ENCODE results near the gene ZBTB32.

The ZBTB32 gene

DNA sequence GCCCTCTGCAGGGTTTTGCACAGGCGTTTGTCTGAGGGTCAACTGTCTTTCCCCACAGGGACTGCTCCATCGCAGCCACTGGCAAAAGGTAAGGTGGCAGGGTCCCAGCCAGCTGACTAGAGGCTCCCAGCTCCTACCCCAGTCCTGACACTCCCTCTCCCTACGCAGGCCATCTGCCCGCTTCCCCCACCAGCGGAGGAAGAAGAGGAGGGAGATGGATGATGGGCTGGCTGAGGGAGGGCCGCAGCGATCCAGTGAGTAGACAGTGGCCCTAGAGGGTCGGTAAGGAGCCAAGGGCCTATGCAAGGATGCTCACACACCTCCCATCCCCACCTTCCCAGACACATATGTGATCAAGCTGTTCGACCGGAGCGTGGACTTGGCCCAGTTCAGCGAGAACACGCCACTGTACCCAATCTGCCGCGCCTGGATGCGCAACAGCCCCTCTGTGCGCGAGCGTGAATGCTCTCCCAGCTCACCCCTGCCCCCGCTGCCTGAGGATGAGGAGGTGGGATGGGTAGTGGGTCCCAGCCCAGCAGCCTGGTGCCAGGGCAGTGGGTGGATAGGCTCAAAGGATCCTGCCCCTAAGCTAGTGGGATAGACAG lies 48.5 kb downstream of the ZBTB32 start:
- POLR2A ChIA-PET, result no interaction called here
- CTCF ChIA-PET, result interaction anchor here (0.6 kb wide), 1 partner anchor 9 kb away, joined by 4 read pairs; no protein-coding TSS in a partner anchor

DNA sequence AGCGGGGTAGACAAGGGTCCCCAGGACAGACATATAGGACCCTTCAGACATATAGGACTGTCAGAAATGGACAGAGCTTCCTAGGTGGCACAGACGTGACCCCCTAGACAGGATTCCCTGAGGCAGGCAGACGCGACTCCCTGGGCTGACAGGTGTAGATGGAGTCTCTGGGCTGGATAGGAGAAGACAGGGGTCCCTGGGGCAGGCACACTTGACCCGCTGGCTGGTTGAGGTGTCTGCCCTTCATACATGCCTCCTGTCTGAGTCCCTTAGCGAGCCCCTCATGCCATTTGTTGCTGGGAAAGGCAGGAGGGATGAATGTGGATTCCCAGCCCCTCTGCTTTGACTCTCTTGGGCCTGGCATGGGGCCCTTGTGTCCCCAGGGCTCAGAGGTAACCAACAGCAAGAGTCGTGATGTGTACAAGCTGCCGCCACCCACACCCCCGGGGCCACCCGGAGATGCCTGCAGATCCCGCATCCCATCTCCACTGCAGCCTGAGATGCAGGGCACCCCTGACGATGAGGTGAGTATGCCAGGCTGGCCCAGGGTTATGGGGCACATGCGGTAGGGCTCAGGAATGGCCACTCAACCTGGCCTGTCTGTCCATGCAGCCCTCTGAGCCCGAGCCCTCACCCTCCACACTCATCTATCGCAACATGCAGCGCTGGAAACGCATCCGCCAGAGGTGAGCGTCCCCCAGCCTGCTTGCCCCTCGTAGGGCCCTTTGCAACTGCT lies 49.4 kb downstream of the ZBTB32 start:
- no peak overlapping the region for H3K4me3 ChIP-seq (ENCODE audit: control insufficient read depth in 1 of 7, extremely low read depth in 1 of 7, insufficient read depth in 4 of 7, low read depth in 2 of 7, low read length in 6 of 7)
- no peak for DNase-seq
- CTCF ChIA-PET, result no interaction called here
- peaks cover 0 to 28% (median 21%) of the 10 kb centered on the region in 4 experiments for H3K36me3 ChIP-seq (ENCODE audit: control insufficient read depth in 4 of 4, insufficient read depth in 4 of 4, low read length in 3 of 4)
- peaks cover 0 to 37% (median 0%) of the 10 kb centered on the region in 5 experiments for H3K27me3 ChIP-seq (replicated peaks in 2 of 5; ENCODE audit: control insufficient read depth in 4 of 5, insufficient read depth in 5 of 5, low read length in 4 of 5)
- peaks cover 6 to 36% (median 28%) of the 10 kb centered on the region in 4 experiments for H3K4me1 ChIP-seq (ENCODE audit: control extremely low read depth in 1 of 4, control insufficient read depth in 4 of 4, insufficient read depth in 4 of 4, low read length in 3 of 4)
- H3K27ac ChIP-seq (ENCODE audit: insufficient read depth in 1 of 2, low read depth in 1 of 2, low read length in 2 of 2, poor library complexity in 1 of 2, severe bottlenecking in 2 of 2), result no peak overlapping the region
- POLR2A ChIA-PET, result no interaction called here
- 97% methylated on average over 19 of the region's 20 CpGs for WGBS (ENCODE audit: insufficient coverage)
- no peaks in the 10 kb centered on the region for H3K9me3 ChIP-seq (ENCODE audit: control extremely low read depth in 1 of 5, control insufficient read depth in 4 of 5, insufficient read depth in 2 of 5, low read depth in 1 of 5, low read length in 4 of 5)

More for the DNA sequence above, 48.5 kb downstream of the ZBTB32 start:
- H3K9me3 ChIP-seq (ENCODE audit: control extremely low read depth in 1 of 5, control insufficient read depth in 4 of 5, insufficient read depth in 2 of 5, low read depth in 1 of 5, low read length in 4 of 5), result no peaks in the 10 kb centered on the region
- peaks cover 7 to 40% (median 29%) of the 10 kb centered on the region in 4 experiments for H3K4me1 ChIP-seq (ENCODE audit: control extremely low read depth in 1 of 4, control insufficient read depth in 4 of 4, insufficient read depth in 4 of 4, low read length in 3 of 4)
- no peak overlapping the region for H3K4me3 ChIP-seq (ENCODE audit: control insufficient read depth in 1 of 7, extremely low read depth in 1 of 7, insufficient read depth in 4 of 7, low read depth in 2 of 7, low read length in 6 of 7)
- peaks cover 0 to 37% (median 0%) of the 10 kb centered on the region in 5 experiments for H3K27me3 ChIP-seq (replicated peaks in 2 of 5; ENCODE audit: control insufficient read depth in 4 of 5, insufficient read depth in 5 of 5, low read length in 4 of 5)
- 95% methylated on average over 10 of the region's 20 CpGs for WGBS (ENCODE audit: insufficient coverage)
- no peak for DNase-seq
- peaks cover 0 to 28% (median 21%) of the 10 kb centered on the region in 4 experiments for H3K36me3 ChIP-seq (ENCODE audit: control insufficient read depth in 4 of 4, insufficient read depth in 4 of 4, low read length in 3 of 4)
- no peak overlapping the region for H3K27ac ChIP-seq (ENCODE audit: insufficient read depth in 1 of 2, low read depth in 1 of 2, low read length in 2 of 2, poor library complexity in 1 of 2, severe bottlenecking in 2 of 2)

DNA sequence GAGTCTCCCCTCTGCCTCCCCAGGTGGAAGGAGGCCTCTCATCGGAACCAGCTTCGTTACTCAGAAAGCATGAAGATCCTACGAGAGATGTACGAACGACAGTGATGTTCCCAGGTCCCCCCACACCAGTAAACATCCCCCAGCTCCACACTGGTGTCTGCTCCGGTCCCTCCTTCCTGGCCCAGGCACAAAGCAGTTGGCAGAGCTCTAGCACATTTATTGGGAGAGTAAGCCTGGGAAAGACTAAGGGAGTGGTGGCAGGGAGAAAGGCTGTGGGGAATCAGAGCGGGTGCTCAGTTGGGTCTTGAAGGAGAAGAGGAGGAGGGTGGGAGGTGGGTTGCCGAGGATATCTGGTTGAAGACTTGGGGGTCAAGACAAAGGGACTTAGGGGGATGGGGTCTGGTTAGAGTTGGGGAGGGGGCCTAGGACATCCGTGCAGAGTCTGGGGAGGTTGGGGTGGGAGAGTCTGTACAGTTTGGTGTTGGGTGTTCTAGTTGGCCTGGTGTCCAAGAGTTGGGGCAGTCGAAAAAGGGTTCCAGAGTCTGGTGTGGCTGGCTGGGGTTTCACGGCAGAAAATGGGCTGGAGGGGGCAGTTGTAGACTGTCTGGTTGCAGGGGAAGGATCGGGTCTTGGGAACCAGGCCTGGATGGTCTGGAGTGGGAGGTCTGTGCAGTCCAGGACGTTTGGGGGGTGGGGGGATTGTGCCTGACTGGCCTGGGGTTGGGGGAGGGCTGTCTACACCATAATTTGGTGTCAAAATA lies 50.2 kb downstream of the ZBTB32 start:
- peaks cover 2 to 35% (median 27%) of the 10 kb centered on the region in 4 experiments for H3K4me1 ChIP-seq (ENCODE audit: control extremely low read depth in 1 of 4, control insufficient read depth in 4 of 4, insufficient read depth in 4 of 4, low read length in 3 of 4)
- no peak overlapping the region for H3K4me3 ChIP-seq (ENCODE audit: control insufficient read depth in 1 of 7, extremely low read depth in 1 of 7, insufficient read depth in 4 of 7, low read depth in 2 of 7, low read length in 6 of 7)
- ChIA-PET CTCF (no interaction called here), POLR2A (no interaction called here)
- peaks cover 0 to 28% (median 21%) of the 10 kb centered on the region in 4 experiments for H3K36me3 ChIP-seq (ENCODE audit: control insufficient read depth in 4 of 4, insufficient read depth in 4 of 4, low read length in 3 of 4)
- DNase-seq, result no peak
- no peak overlapping the region for H3K27ac ChIP-seq (ENCODE audit: insufficient read depth in 1 of 2, low read depth in 1 of 2, low read length in 2 of 2, poor library complexity in 1 of 2, severe bottlenecking in 2 of 2)
- WGBS (ENCODE audit: insufficient coverage), result 97% methylated on average over 9 of the region's 13 CpGs
- H3K9me3 ChIP-seq (ENCODE audit: control extremely low read depth in 1 of 5, control insufficient read depth in 4 of 5, insufficient read depth in 2 of 5, low read depth in 1 of 5, low read length in 4 of 5), result no peaks in the 10 kb centered on the region
- peaks cover 0 to 37% (median 0%) of the 10 kb centered on the region in 5 experiments for H3K27me3 ChIP-seq (replicated peaks in 2 of 5; ENCODE audit: control insufficient read depth in 4 of 5, insufficient read depth in 5 of 5, low read length in 4 of 5)

DNA sequence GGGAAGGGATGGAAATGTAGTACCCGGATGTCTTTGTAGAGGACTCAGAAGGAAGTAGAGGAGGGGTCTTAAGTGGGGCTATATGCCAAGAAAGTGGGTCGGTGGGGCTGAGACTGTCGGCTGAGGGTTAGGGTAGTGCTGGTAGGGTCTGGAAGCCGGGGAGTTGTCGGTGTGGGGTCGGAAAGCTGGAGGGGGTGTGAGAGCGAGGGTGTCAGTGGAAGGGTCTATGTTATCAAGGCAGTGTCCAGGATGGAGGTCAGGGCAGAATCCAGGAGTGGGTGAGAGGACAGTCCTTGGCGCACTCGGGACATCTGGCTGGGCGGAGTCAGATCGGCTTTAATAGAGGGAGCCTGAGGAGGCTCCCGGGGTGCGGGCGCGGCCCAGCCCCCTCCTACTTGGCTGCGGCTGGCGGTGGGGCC lies 50.8 kb downstream of the ZBTB32 start:
- Histone ChIP-seq H3K36me3 (ENCODE audit: control insufficient read depth in 4 of 4, insufficient read depth in 4 of 4, low read length in 3 of 4) (peaks cover 0 to 28% (median 21%) of the 10 kb centered on the region in 4 experiments), H3K9me3 (ENCODE audit: control extremely low read depth in 1 of 5, control insufficient read depth in 4 of 5, insufficient read depth in 2 of 5, low read depth in 1 of 5, low read length in 4 of 5) (no peaks in the 10 kb centered on the region), H3K27ac (ENCODE audit: insufficient read depth in 1 of 2, low read depth in 1 of 2, low read length in 2 of 2, poor library complexity in 1 of 2, severe bottlenecking in 2 of 2) (no peak overlapping the region), H3K4me1 (ENCODE audit: control extremely low read depth in 1 of 4, control insufficient read depth in 4 of 4, insufficient read depth in 4 of 4, low read length in 3 of 4) (peaks cover 2 to 35% (median 27%) of the 10 kb centered on the region in 4 experiments), H3K4me3 (ENCODE audit: control insufficient read depth in 1 of 7, extremely low read depth in 1 of 7, insufficient read depth in 4 of 7, low read depth in 2 of 7, low read length in 6 of 7) (peak overlapping the region in 3 of 7 experiments; percentile 8 to 43 (median 10)), H3K27me3 (replicated peaks in 2 of 5; ENCODE audit: control insufficient read depth in 4 of 5, insufficient read depth in 5 of 5, low read length in 4 of 5) (peaks cover 0 to 37% (median 0%) of the 10 kb centered on the region in 5 experiments)
- ChIA-PET CTCF (interaction anchor here (1.7 kb wide), 1 partner anchor 11 kb away, joined by 4 read pairs; no protein-coding TSS in a partner anchor), POLR2A (interaction anchor here (0.5 kb wide), 1 partner anchor 76 kb away, joined by 3 read pairs; no protein-coding TSS in a partner anchor)
- no peak for DNase-seq
- WGBS (ENCODE audit: insufficient coverage), result 67% methylated on average over 17 of the region's 17 CpGs

DNA sequence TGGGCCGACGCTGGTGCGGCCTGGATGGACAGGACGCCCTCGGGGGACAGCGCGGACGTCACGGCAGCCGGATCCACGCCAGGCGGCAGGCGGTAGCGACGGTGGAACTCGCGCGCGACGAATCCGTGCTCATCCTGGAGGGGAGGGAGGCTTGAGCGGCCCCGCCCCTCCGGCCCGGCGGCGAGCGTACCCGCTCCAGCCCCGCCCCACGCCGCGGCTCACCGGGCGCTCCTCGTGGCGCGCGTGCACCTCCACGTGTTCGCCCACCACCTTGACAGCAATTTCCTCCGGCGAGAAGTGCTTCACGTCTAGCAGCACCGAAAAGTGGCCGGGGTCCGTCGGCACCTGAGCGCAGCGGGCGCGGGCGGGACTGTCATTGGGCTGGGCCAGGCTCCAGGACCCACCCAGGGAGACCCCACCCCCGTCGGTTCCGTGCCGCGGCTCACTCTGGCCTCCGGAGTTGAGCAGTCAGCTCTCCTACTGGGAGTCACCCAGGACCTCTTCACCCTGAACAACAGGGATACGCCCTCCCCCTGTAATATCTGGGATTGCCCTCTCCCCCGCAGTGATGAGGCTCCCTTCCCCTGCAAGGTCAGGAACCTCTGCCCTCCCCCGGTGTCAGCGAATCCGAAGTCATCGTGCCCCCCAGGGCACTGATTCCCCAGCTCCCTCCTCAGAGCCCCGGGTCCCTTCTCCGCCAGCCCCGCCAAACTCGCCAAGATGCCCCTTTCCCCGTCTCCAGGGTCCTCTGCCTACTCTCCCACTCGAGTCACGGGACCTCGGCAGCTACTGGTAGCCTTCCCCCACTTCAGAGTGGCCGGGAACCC lies 51.4 kb downstream of the ZBTB32 start:
- Histone ChIP-seq H3K4me1 (ENCODE audit: control extremely low read depth in 1 of 4, control insufficient read depth in 4 of 4, insufficient read depth in 4 of 4, low read length in 3 of 4) (peaks cover 2 to 35% (median 27%) of the 10 kb centered on the region in 4 experiments), H3K36me3 (ENCODE audit: control insufficient read depth in 4 of 4, insufficient read depth in 4 of 4, low read length in 3 of 4) (peaks cover 0 to 30% (median 22%) of the 10 kb centered on the region in 4 experiments), H3K9me3 (ENCODE audit: control extremely low read depth in 1 of 5, control insufficient read depth in 4 of 5, insufficient read depth in 2 of 5, low read depth in 1 of 5, low read length in 4 of 5) (peaks cover 0 to under 1% (median 0%) of the 10 kb centered on the region in 5 experiments), H3K27me3 (replicated peaks in 2 of 5; ENCODE audit: control insufficient read depth in 4 of 5, insufficient read depth in 5 of 5, low read length in 4 of 5) (peaks cover 0 to 37% (median 0%) of the 10 kb centered on the region in 5 experiments), H3K4me3 (ENCODE audit: control insufficient read depth in 1 of 7, extremely low read depth in 1 of 7, insufficient read depth in 4 of 7, low read depth in 2 of 7, low read length in 6 of 7) (peak overlapping the region in 3 of 7 experiments; percentile 43 to 100 (median 99)), H3K27ac (ENCODE audit: insufficient read depth in 1 of 2, low read depth in 1 of 2, low read length in 2 of 2, poor library complexity in 1 of 2, severe bottlenecking in 2 of 2) (no peak overlapping the region)
- WGBS (ENCODE audit: insufficient coverage), result 29% methylated on average over 73 of the region's 74 CpGs
- DNase-seq, result peak in 2 of 3 donors; percentile 46 to 56
- CTCF ChIA-PET, result interaction anchor here (1.7 kb wide), 1 partner anchor 12 kb away, joined by 4 read pairs; no protein-coding TSS in a partner anchor
- POLR2A ChIA-PET, result interaction anchor here (0.5 kb wide), 1 partner anchor 77 kb away, joined by 3 read pairs; no protein-coding TSS in a partner anchor
